ENCODE results near the gene GABRB3.

DNA sequence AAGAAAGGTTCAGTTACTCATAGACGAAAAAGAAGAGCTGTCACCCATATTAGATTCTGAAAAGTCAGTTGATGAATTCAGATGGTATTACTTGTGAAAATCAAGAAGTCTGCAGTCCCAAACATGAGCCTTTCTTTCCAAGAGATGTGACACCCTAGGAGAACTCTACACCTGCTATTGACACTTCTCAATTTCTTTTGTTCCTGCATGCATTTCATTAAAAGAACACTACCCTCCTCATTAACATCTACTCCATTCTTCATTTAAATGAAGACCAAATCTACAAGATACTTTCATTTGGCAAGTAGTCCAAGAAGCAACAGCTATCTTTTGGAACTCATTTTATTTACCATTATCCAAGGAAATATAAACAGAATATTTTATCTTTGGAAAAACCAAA, 6.6 kb downstream of the GABRB3 start:
- TF ChIP-seq CTCF (IDR thresholded peaks at IDR 0.05) = no peak
- no peak for TF ChIP-seq POLR2A (IDR thresholded peaks at IDR 0.05)

Measured in thyroid gland (tissue), 4 donors.